HG03139 (cell line): ENCODE results near the gene ADM2.
"Not testable (repeated sequence)": the region's sequence is repeated elsewhere in the genome, so short reads cannot be mapped to it uniquely, and the experiment has no call there.

Experiments used
- ATAC-seq: cut with Tn5 transposase; IDR thresholded peaks from one replicate; pipeline ENCODE4 v1.9.1; 2021; ENCODE audit not compliant: unreplicated experiment

Gene ADM2

DNA sequence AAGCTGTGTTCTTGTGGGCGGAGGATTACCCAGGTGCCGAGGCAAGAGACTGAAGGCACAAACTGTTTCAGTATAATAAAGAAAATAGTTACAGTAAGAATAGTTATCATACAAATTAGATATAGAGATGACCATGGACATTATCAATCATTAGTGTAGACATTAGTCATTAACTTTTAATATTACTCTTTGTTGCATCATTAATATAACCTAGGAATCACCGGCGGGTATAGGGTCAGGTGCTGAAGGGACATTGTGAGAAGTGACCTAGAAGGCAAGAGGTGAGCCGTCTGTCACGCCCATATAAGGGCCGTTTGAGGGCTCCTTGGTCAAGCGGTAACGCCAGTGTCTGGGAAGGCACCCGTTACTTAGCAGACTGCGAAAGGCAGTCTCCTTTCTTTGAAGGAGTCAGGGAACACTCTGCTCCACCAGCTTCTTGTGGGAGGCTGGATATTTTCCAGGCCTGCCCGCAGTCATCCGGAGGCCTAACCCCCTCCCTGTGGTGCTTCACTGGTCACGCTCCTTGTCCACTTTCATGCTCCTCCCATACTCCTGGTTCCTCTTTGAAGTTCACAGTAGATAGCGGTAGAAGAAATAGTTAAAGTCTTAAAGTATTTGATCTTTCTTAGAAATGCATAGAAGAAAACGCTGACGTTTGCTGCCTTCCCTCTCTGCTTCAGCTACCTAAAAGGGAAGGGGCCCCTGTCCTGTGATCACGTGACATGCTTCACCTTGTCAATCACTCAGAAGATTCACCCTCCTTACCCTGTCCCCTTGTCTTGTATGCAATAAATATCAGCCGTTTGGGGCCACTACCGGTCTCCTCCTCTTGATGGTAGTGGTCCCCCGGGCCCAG is 52.7 kb downstream of the ADM2 start:
- ATAC-seq, result not testable (repeated sequence)

DNA sequence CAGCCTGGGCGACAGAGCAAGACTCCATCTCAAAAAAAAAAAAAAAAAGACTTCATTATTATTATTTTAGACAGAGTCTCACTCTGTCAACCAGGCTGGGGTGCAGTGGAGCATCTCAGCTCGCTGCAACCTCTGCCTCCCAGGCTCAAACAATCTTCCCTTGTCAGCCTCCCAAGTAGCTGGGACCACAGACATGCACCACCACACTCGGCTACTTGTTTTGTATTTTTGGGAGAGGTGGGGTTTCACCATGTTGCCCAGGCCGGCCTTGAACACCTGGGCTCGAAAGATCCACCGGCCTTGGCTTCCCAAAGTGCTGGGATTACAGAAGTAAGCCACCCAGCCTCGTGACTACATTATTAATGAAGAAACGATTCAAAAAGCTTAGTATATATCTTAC is 53.8 kb downstream of the ADM2 start:
- no peak for ATAC-seq
